Muscle layer of duodenum (tissue), 2 donors: ENCODE data around the gene HBP1.
"Not testable (repeated sequence)": the region's sequence is repeated elsewhere in the genome, so short reads cannot be mapped to it uniquely, and the experiment has no call there.

ENCODE experiments used
- H3K27ac ChIP-seq: one replicate; pipeline ENCODE4 v1.7.0; 2013; ENCODE audit warnings: mild to moderate bottlenecking, low read length
- H3K27me3 ChIP-seq: one replicate; pipeline ENCODE4 v1.7.0; 2013; ENCODE audit warnings: low read depth, mild to moderate bottlenecking, control low read depth, low read length
- H3K36me3 ChIP-seq, 2 donors: one replicate each; pipeline ENCODE4 v1.7.0; 2013; ENCODE audit warnings: low read length in 2 of 2, control low read depth in 1 of 2, mild to moderate bottlenecking in 1 of 2; ENCODE audit not compliant: insufficient read depth in 2 of 2, control insufficient read depth in 1 of 2
- H3K4me1 ChIP-seq, 2 donors: one replicate each; pipeline ENCODE4 v1.7.0; 2013; ENCODE audit warnings: low read length in 2 of 2, mild to moderate bottlenecking in 2 of 2, control low read depth in 1 of 2, moderate library complexity in 1 of 2; ENCODE audit not compliant: insufficient read depth in 2 of 2, control insufficient read depth in 1 of 2
- H3K4me3 ChIP-seq, 2 donors: one replicate each; pipeline ENCODE4 v1.7.0; 2013; ENCODE audit warnings: low read length in 2 of 2, low read depth in 1 of 2, mild to moderate bottlenecking in 1 of 2
- H3K9me3 ChIP-seq, 2 donors: one replicate each; pipeline ENCODE4 v1.7.0; 2013; ENCODE audit warnings: low read length in 2 of 2, control low read depth in 1 of 2, mild to moderate bottlenecking in 1 of 2; ENCODE audit not compliant: control insufficient read depth in 1 of 2
- donor health status: healthy.

HBP1 gene

DNA sequence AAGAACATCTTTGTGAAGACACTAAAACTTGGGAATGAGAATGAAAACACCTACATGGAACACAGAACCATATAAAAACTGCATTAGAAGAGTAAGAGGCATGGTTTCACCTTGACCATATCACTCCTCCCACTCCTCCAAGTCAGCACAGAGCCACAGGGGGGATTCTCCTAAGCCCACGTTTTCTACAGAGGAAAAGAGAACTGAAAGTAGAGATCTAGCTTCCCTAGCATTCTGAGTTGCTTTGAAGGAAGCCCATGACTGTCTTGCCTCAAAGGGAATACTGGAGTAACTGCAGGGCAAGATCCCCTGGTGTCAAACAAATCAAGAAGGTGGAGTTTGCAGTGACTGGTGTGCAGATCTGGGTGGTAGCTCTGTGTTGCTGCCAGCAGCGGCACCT is 43.9 kb downstream of the HBP1 start:
- Histone ChIP-seq H3K4me3 (no peak overlapping the region), H3K9me3 (no peaks in the 10 kb centered on the region), H3K27ac (no peak overlapping the region), H3K27me3 (no peaks in the 10 kb centered on the region), H3K4me1 (peaks cover 0 to 5% of the 10 kb centered on the region in 2 donors), H3K36me3 (peaks cover 4 to 11% of the 10 kb centered on the region in 2 donors)

DNA sequence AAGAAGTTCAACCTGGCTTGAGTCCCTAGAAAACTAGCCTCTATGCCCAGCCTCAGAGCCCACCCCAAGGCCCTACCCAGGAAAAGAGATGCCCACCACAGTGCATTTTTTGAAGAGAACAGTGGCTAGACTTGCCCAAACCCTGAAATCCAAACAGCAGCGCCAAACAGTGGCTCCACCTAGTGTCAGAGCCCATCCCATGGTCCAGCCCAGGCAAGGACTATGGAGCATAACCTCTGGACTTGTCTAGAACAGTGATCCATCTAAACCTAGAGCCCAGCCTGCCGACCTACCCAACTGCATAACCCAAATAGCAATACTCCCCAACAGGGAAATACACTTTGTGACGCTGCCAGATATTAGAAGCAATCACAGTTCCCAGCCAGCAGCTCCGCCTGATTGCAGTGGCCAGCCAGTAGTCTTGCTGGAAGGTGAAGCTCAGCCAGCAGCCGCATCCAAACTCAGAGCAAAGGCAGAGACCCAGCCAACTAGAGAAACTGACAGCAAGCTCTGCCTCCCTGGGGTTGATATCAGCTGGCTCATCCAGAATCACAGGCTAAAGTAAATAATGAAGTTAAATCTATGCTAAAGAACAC is 44.5 kb downstream of the HBP1 start:
- H3K4me3 ChIP-seq: no peak overlapping the region
- H3K9me3 ChIP-seq: no peaks in the 10 kb centered on the region
- no peaks in the 10 kb centered on the region for H3K27me3 ChIP-seq
- H3K4me1 ChIP-seq: no peaks in the 10 kb centered on the region
- peaks cover 4 to 11% of the 10 kb centered on the region in 2 donors for H3K36me3 ChIP-seq
- H3K27ac ChIP-seq: no peak overlapping the region

DNA sequence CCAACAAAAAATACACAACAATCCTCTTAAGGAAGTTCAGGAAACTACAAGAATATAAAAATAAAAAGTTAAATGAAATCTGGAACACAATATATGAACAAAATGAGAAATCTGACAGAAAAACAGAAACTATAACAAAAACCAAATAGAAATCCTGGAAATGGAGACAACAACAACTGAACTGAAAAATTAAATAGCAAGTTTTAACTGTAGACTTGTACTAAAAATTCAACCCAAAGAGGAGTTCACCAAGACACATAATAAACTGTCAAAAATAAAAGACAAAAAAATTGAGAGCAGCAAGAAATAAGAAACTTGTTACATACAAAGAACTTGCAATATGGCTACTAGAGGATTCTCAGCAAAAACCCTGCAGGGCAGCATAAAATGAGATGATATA is 45.1 kb downstream of the HBP1 start:
- H3K4me3 ChIP-seq: no peak overlapping the region
- no peaks in the 10 kb centered on the region for H3K27me3 ChIP-seq
- no peaks in the 10 kb centered on the region for H3K9me3 ChIP-seq
- H3K27ac ChIP-seq: no peak overlapping the region
- H3K36me3 ChIP-seq: peaks cover 4 to 11% of the 10 kb centered on the region in 2 donors
- no peaks in the 10 kb centered on the region for H3K4me1 ChIP-seq

DNA sequence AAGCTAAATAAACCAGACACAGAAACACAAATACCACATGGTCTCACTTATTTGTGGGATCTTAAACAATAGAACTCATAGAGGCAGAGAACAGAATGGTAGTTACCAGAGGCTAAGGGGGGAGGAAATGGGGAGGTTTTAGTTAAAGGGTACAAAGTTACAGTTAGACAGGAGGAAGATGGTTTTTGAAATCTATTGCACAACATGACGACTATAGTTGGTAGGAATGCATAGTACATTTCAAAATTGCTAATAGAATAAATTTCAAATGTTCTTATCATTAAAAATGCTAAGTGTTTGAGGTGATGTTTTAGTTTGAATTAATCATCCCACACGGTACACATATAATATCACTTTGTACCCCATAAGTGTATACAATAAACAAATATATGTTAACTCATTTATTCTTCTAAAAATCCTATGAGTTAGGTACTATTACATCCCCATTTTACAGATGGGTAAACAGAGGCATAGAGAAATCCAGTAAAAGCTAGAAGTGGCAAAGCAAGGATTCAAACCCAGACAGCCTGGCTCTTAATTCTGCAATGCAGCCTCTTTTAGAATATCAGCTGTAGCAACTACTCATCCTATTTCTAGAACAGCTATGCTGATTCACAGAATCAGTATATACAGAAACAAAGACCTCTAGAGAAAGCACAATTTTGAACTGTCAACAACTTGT is 50.9 kb downstream of the HBP1 start:
- H3K9me3 ChIP-seq: no peaks in the 10 kb centered on the region
- H3K4me3 ChIP-seq: no peak overlapping the region
- H3K36me3 ChIP-seq: no peaks in the 10 kb centered on the region
- H3K27ac ChIP-seq: no peak overlapping the region
- no peaks in the 10 kb centered on the region for H3K27me3 ChIP-seq
- H3K4me1 ChIP-seq: peaks cover 0 to 5% of the 10 kb centered on the region in 2 donors

DNA sequence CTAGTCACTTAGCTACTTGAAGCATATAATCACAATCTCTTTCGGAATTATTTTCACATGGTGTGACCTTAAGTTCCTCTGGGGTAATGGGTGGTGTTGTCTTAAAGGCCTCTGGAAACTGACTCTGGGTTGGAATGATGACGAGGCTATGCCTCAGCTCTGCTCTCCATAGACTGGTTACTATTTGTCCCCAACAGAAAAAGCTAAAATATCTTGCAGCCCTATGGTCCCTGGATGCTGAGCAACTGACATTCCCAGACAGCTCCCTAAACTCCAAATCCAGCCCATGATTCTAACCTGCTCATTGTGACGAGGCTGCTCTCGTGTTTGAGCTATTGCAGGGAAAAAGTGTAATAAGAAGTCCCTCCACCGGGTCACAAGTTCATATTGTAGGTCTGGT is 51.6 kb downstream of the HBP1 start:
- Histone ChIP-seq H3K9me3 (no peaks in the 10 kb centered on the region), H3K4me3 (no peak overlapping the region), H3K27me3 (no peaks in the 10 kb centered on the region), H3K36me3 (no peaks in the 10 kb centered on the region), H3K4me1 (peaks cover 0 to 10% of the 10 kb centered on the region in 2 donors), H3K27ac (no peak overlapping the region)

DNA sequence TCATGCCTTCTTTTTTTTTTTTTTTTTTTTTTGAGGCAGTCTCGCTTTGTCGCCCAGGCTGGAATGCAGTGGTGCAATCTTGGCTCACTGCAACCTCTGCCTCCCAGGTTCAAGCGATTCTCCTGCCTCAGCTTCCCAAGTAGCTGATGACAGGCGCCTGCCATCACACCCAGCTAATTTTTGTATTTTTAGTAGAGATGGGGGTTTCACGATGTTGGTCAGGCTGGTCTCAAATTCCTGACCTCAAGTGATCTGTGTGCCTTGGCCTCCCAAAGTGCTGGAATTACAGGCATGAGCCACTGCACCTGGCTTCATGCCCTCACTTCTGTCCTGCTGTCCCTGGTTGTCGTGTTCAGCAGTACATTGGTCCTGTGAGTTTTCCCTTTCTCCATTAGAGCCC is 52.0 kb downstream of the HBP1 start:
- not testable (repeated sequence) for H3K9me3 ChIP-seq, H3K27me3 ChIP-seq, H3K27ac ChIP-seq, H3K4me3 ChIP-seq, H3K4me1 ChIP-seq, H3K36me3 ChIP-seq

DNA sequence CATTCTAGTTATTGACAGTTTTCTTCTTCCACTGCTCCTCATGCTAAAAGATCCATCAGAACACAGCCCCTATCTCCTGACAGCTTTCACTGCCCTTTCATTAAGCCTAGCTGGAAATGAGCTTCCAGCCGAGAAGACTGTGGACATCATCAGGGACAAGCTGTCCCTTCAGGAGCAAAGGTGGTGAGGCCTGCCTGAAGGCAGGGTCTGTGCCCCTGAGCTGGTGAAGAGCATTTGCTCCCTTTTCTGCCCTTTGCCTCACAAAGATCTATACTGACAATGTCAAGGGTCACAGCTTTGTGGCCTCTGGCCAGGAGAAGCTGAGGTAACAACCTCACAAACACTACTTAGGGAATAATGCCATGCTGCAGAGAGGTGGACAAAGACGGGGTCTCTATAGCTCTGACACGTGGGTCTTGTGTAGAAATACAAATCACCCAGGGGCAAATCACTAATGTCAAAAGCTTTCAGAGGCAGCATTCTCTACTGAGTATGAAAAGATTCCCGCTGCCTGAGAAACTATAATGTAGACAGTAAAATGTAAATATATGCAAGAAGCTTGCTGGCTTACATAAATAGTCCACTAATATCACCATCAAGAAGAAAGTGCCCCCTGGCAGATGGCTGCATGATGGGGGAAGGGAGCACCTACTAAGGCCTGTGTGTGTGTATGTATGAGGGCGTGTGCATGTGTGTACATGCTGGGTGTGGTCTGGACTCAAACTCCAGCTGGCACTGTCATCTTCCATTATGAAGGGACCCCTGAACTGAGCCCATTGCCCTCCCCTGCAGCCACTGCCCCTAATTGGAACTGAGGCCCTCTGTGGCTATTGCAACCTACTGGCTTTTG is 55.8 kb downstream of the HBP1 start:
- Histone ChIP-seq H3K4me3 (no peak overlapping the region), H3K9me3 (no peaks in the 10 kb centered on the region), H3K4me1 (peaks cover 0 to 10% of the 10 kb centered on the region in 2 donors), H3K36me3 (peaks cover 4 to 8% of the 10 kb centered on the region in 2 donors), H3K27ac (no peak overlapping the region), H3K27me3 (no peaks in the 10 kb centered on the region)

DNA sequence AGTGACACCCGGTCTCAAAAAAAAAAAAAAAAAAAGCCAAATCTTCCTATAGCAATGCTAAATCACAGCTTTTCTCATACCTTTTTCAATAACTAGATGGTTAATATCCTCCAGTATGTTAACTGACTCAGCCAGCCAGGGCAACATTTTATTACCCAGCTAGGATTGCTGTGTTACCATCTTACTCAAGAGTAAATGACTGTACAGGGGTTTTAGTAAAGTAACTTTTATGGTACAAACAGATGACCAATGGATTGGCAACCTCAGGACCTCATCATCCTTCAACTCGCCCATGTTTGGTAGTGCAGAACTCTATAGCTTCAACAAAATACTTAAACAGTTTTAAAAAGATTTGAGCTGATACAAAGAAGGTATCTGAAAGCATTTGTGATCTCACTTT is 59.5 kb downstream of the HBP1 start:
- Histone ChIP-seq H3K27ac (no peak overlapping the region), H3K4me1 (peaks cover 0 to 10% of the 10 kb centered on the region in 2 donors), H3K4me3 (no peak overlapping the region), H3K9me3 (no peaks in the 10 kb centered on the region), H3K36me3 (peaks cover 4 to 19% of the 10 kb centered on the region in 2 donors), H3K27me3 (no peaks in the 10 kb centered on the region)

DNA sequence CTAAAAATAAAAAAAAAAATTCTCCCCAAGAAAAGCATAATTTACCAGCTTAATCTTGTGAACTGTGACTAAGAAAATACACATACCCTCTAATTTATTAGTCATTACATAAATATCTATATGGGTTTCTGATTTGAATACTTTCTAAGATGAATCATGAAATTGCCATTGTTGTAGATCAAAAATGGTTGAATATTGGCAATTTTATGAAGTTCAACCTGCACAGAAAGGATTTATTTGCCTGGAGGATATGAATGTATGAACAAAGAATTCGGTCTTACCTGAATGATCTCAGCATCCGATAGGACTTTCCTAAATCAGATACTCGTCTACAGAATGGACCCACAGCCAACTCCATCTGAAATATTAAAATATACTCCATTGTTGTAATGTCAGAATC is 61.5 kb downstream of the HBP1 start:
- Histone ChIP-seq H3K4me1 (no peaks in the 10 kb centered on the region), H3K27ac (no peak overlapping the region), H3K36me3 (peaks cover 7 to 27% of the 10 kb centered on the region in 2 donors), H3K27me3 (no peaks in the 10 kb centered on the region), H3K9me3 (no peaks in the 10 kb centered on the region), H3K4me3 (no peak overlapping the region)

DNA sequence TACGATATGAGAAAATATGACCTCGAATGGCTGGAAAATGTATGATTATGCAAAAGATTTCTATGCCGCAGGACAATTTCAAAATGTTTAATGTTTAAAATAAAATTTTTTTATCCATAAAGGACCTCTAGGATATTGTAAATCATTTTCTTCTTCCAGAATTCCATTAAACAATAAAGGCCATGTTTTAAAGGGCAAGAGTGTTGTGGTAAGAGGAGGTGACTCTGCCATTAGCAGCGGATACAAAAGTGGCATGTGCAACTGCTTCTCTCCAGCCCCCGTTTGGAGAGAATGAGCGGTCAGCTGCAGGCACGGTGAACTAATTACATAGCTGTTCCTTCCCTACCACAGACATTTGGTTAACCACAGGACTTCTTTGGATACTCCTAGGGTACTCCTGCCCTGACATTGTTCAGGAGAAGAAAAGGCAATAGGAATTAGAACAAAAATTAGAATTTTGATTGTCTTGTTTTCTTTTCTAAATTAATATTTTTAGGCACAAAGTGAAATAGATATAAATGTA is 63.8 kb downstream of the HBP1 start:
- H3K4me3 ChIP-seq: no peak overlapping the region

DNA sequence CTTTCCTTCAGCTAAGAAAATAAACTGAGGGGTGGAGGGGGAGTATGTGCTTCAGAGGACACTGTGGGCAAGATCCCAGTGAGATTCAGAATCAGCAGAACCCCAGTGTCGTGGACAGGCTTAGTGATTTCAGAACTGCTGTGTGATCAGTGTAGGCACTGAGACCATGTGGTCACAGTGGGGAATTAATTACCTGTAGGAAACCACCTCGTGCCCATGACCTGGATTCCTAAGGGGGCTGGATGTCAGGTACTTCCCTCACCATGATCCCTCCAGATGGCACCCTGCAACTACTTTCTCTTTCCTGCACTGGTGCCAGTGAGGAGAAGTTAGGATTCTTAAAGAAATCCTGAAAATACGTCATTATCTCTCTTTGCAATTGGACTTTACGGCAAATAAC is 64.4 kb downstream of the HBP1 start:
- H3K36me3 ChIP-seq: peaks cover 3 to 28% of the 10 kb centered on the region in 2 donors
- H3K4me3 ChIP-seq: no peak overlapping the region
- no peaks in the 10 kb centered on the region for H3K4me1 ChIP-seq
- no peak overlapping the region for H3K27ac ChIP-seq
- no peaks in the 10 kb centered on the region for H3K9me3 ChIP-seq
- H3K27me3 ChIP-seq: no peaks in the 10 kb centered on the region

More for the DNA sequence above, 63.8 kb downstream of the HBP1 start:
- H3K27me3 ChIP-seq: no peaks in the 10 kb centered on the region
- H3K4me1 ChIP-seq: no peaks in the 10 kb centered on the region
- no peak overlapping the region for H3K27ac ChIP-seq
- H3K9me3 ChIP-seq: no peaks in the 10 kb centered on the region
- peaks cover 3 to 28% of the 10 kb centered on the region in 2 donors for H3K36me3 ChIP-seq
